K562 (cell line): ENCODE measurements around the gene KRT8. TPM values are rescaled to one million over a fixed set of nuclear protein-coding genes. Genes with fewer than 3 reads are reported as not detected.

Experiments used
- ARNT ChIP-seq, 2 experiments: fragments of 450-650 bp; IDR thresholded peaks; 2 replicates each; pipeline ENCODE4 v1.6.1; 2016; ENCODE audit warnings: mild to moderate bottlenecking in 1 of 2
- BCL6 ChIP-seq: fragments of 250-450 bp; sonication (Bioruptor Pico); IDR thresholded peaks from 2 replicates; pipeline ENCODE4 v1.4.0; 2020
- BMI1 ChIP-seq: fragments of 150-350 bp; IDR thresholded peaks from 2 replicates; pipeline ENCODE4 v1.6.1; 2014; ENCODE audit warnings: low read length
- CBX5 ChIP-seq: IDR thresholded peaks from 2 replicates; pipeline ENCODE4 v1.6.1; 2014; ENCODE audit warnings: low read depth, borderline replicate concordance
- EP400 ChIP-seq: fragments of 450-650 bp; IDR thresholded peaks from 2 replicates; pipeline ENCODE4 v1.6.1; 2017; ENCODE audit warnings: antibody characterized with exemption, mild to moderate bottlenecking, moderate library complexity
- FOXJ2 ChIP-seq: fragments of 200-800 bp; sonication (Bioruptor generic); IDR thresholded peaks from 2 replicates; pipeline ENCODE4 v1.6.1; 2016; ENCODE audit warnings: missing genetic modification characterization, missing compliant biosample characterization
- KAT7 ChIP-seq: sonication (generic); formaldehyde crosslinking; IDR thresholded peaks from 2 replicates; pipeline ENCODE4 v1.8.0; 2022; ENCODE audit warnings: missing genetic modification reagents, mild to moderate bottlenecking, borderline replicate concordance
- MAFF ChIP-seq: IDR thresholded peaks from 2 replicates; pipeline ENCODE4 v1.6.1; 2012; ENCODE audit warnings: low read length, improper control_type of control experiment
- POLR2A ChIP-seq: fragments of 450-650 bp; conservative IDR thresholded peaks from 2 replicates; pipeline ENCODE4 v1.6.1; 2016
- RUNX1 ChIP-seq: sonication (generic); IDR thresholded peaks from 2 replicates; pipeline ENCODE4 v1.6.1; 2016; ENCODE audit warnings: antibody characterized with exemption, low read depth
- ZEB2 ChIP-seq: fragments of 450-650 bp; IDR thresholded peaks from 2 replicates; pipeline ENCODE4 v1.6.1; 2016
- polyA plus RNA-seq, 8 experiments: library from polyadenylated mRNA; depleted of rRNA in 4 of 8; stranded (reverse) in 5 of 8; unstranded in 3 of 8; fragments of >200 nt; fragmentation: Nextera tagmentation in 2 of 8; fragmentation: Illumina TruSeq in 1 of 8; extraction: Ambion mirVana in 2 of 8; extraction: Trizol in 1 of 8; gene quantifications; 2 replicates each; pipeline versions ENCODE4 v1.2.1 to v1.2.3, GENCODE V29; 2011 to 2014; ENCODE audit warnings: inconsistent platforms in 1 of 8, missing spikeins in 1 of 8
- total RNA-seq, 7 experiments: library from RNA; depleted of rRNA in 6 of 7; stranded (reverse); fragments of >200 nt in 6 of 7; fragmentation: Illumina TruSeq in 2 of 7; extraction: Trizol in 2 of 7; gene quantifications; 2 replicates each; pipeline versions ENCODE4 v1.2.1 to v1.2.3, GENCODE V29; 2011 to 2021; ENCODE audit warnings: low replicate concordance in 1 of 7
- TF ChIP-seq, protein P1 (sequence below), 2 experiments: fragments of 450-650 bp; conservative IDR thresholded peaks; 2 replicates each; pipeline ENCODE4 v1.6.1; 2017; ENCODE audit warnings: mild to moderate bottlenecking in 2 of 2, moderate library complexity in 2 of 2
- TF ChIP-seq, protein P2 (sequence below), 2 experiments: fragments of 450-650 bp; IDR thresholded peaks; 2 replicates each; pipeline ENCODE4 v1.6.1; 2016
- TF ChIP-seq, protein P3 (sequence below): IDR thresholded peaks from 3 replicates; pipeline ENCODE4 v1.6.1; 2011; ENCODE audit warnings: borderline replicate concordance, mild to moderate bottlenecking, moderate library complexity; ENCODE audit not compliant: insufficient read length; ENCODE audit errors: extremely low read depth
- TF ChIP-seq, protein P4 (sequence below): sonication (generic); formaldehyde crosslinking; IDR thresholded peaks from 2 replicates; pipeline ENCODE4 v1.8.0; 2022; ENCODE audit warnings: mild to moderate bottlenecking, missing genetic modification reagents
- TF ChIP-seq, protein P5 (sequence below): fragments of 250-450 bp; sonication (Bioruptor Pico); IDR thresholded peaks from 2 replicates; pipeline ENCODE4 v1.4.0; 2020; ENCODE audit warnings: mild to moderate bottlenecking
- TF ChIP-seq, protein P6 (sequence below): sonication (generic); formaldehyde crosslinking; IDR thresholded peaks from 2 replicates; pipeline ENCODE4 v1.8.0; 2022; ENCODE audit warnings: missing genetic modification reagents, mild to moderate bottlenecking, borderline replicate concordance

The KRT8 gene
- total and polyA plus RNA-seq, 9 of the 15 experiments (the other 6 are each of a cell fraction or from before 2014, with no cell fraction given): 41.5 to 661 (median 260) TPM

DNA sequence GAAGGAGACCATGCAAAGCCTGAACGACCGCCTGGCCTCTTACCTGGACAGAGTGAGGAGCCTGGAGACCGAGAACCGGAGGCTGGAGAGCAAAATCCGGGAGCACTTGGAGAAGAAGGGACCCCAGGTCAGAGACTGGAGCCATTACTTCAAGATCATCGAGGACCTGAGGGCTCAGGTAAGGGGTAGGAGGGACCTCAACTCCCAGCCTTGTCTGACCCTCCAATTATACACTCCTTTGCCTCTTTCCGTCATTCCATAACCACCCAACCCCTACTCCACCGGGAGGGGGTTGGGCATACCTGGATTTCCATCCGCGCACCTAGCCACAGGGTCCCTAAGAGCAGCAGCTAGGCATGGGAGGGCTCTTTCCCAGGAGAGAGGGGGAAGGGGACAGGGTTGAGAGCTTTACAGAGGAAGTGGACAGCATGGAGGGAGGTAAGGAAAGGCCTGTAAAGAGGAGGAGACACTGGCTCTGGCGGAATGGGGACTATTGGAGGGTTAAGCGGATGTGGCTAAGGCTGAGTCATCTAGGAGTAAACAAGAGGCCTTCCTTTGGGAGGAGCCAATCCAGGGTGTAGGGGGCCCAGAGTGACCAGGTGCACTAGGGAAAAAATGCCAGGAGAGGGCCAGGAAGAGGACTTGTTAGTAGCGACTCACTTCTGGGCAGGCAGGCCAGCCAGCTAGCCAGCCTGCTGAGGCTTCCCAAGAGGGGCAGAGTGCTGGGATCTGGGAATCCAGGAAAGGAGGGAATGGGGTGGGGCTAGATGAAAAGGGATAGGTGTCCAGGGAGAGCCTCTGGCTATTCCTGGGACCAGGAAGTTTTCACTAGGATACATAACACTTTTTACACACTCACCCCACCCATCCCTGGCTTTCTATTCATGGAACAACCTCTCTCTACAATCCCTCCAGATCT, 44.8 kb upstream of the KRT8 start (continued):
- TF ChIP-seq, protein P1, sequence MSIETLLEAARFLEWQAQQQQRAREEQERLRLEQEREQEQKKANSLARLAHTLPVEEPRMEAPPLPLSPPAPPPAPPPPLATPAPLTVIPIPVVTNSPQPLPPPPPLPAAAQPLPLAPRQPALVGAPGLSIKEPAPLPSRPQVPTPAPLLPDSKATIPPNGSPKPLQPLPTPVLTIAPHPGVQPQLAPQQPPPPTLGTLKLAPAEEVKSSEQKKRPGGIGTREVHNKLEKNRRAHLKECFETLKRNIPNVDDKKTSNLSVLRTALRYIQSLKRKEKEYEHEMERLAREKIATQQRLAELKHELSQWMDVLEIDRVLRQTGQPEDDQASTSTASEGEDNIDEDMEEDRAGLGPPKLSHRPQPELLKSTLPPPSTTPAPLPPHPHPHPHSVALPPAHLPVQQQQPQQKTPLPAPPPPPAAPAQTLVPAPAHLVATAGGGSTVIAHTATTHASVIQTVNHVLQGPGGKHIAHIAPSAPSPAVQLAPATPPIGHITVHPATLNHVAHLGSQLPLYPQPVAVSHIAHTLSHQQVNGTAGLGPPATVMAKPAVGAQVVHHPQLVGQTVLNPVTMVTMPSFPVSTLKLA (conservative IDR thresholded peaks at IDR 0.05): peak; percentile 59 to 85
- TF ChIP-seq EP400: peak; percentile 88
- TF ChIP-seq, protein P2, sequence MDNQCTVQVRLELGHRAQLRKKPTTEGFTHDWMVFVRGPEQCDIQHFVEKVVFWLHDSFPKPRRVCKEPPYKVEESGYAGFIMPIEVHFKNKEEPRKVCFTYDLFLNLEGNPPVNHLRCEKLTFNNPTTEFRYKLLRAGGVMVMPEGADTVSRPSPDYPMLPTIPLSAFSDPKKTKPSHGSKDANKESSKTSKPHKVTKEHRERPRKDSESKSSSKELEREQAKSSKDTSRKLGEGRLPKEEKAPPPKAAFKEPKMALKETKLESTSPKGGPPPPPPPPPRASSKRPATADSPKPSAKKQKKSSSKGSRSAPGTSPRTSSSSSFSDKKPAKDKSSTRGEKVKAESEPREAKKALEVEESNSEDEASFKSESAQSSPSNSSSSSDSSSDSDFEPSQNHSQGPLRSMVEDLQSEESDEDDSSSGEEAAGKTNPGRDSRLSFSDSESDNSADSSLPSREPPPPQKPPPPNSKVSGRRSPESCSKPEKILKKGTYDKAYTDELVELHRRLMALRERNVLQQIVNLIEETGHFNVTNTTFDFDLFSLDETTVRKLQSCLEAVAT (IDR thresholded peaks at IDR 0.05): peak; percentile 88 to 97
- TF ChIP-seq BCL6 (CRISPR knock-in tag): no peak
- no peak for TF ChIP-seq BMI1
- TF ChIP-seq ZEB2: peak; percentile 94
- TF ChIP-seq, protein P3, sequence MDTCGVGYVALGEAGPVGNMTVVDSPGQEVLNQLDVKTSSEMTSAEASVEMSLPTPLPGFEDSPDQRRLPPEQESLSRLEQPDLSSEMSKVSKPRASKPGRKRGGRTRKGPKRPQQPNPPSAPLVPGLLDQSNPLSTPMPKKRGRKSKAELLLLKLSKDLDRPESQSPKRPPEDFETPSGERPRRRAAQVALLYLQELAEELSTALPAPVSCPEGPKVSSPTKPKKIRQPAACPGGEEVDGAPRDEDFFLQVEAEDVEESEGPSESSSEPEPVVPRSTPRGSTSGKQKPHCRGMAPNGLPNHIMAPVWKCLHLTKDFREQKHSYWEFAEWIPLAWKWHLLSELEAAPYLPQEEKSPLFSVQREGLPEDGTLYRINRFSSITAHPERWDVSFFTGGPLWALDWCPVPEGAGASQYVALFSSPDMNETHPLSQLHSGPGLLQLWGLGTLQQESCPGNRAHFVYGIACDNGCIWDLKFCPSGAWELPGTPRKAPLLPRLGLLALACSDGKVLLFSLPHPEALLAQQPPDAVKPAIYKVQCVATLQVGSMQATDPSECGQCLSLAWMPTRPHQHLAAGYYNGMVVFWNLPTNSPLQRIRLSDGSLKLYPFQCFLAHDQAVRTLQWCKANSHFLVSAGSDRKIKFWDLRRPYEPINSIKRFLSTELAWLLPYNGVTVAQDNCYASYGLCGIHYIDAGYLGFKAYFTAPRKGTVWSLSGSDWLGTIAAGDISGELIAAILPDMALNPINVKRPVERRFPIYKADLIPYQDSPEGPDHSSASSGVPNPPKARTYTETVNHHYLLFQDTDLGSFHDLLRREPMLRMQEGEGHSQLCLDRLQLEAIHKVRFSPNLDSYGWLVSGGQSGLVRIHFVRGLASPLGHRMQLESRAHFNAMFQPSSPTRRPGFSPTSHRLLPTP: no peak
- peak; percentile 59 to 88 for TF ChIP-seq ARNT (IDR thresholded peaks at IDR 0.05)
- peak; percentile 82 for TF ChIP-seq MAFF
- TF ChIP-seq FOXJ2 (tag): peak; percentile 91
- peak; percentile 96 for TF ChIP-seq POLR2A
- no peak for TF ChIP-seq CBX5
- TF ChIP-seq, protein P4, sequence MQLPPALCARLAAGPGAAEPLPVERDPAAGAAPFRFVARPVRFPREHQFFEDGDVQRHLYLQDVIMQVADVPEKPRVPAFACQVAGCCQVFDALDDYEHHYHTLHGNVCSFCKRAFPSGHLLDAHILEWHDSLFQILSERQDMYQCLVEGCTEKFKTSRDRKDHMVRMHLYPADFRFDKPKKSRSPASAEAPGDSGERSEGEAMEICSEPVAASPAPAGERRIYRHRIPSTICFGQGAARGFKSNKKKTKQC (CRISPR knock-in tag): no peak; the same call in 1 of the 2 replicates
- no peak for TF ChIP-seq KAT7 (CRISPR knock-in tag)
- TF ChIP-seq RUNX1: 0 out of 2 replicates have a peak, but pooled peaks have one; percentile 20
- TF ChIP-seq, protein P5, sequence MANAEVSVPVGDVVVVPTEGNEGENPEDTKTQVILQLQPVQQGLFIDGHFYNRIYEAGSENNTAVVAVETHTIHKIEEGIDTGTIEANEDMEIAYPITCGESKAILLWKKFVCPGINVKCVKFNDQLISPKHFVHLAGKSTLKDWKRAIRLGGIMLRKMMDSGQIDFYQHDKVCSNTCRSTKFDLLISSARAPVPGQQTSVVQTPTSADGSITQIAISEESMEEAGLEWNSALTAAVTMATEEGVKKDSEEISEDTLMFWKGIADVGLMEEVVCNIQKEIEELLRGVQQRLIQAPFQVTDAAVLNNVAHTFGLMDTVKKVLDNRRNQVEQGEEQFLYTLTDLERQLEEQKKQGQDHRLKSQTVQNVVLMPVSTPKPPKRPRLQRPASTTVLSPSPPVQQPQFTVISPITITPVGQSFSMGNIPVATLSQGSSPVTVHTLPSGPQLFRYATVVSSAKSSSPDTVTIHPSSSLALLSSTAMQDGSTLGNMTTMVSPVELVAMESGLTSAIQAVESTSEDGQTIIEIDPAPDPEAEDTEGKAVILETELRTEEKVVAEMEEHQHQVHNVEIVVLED (CRISPR knock-in tag): 0 out of 2 replicates have a peak, but pooled peaks have one; percentile 27
- TF ChIP-seq, protein P6, sequence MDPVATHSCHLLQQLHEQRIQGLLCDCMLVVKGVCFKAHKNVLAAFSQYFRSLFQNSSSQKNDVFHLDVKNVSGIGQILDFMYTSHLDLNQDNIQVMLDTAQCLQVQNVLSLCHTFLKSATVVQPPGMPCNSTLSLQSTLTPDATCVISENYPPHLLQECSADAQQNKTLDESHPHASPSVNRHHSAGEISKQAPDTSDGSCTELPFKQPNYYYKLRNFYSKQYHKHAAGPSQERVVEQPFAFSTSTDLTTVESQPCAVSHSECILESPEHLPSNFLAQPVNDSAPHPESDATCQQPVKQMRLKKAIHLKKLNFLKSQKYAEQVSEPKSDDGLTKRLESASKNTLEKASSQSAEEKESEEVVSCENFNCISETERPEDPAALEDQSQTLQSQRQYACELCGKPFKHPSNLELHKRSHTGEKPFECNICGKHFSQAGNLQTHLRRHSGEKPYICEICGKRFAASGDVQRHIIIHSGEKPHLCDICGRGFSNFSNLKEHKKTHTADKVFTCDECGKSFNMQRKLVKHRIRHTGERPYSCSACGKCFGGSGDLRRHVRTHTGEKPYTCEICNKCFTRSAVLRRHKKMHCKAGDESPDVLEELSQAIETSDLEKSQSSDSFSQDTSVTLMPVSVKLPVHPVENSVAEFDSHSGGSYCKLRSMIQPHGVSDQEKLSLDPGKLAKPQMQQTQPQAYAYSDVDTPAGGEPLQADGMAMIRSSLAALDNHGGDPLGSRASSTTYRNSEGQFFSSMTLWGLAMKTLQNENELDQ: 0 out of 2 replicates have a peak, but pooled peaks have one; percentile 39
